H9 (cell line): ENCODE results near the gene ICE2. TPM values are rescaled to one million over a fixed set of nuclear protein-coding genes. Genes with fewer than 3 reads are reported as not detected.

Source experiments
- DNase-seq: peaks from one replicate; pipeline ENCODE4 v3.0.0-alpha.2; 2017
- H2AFZ ChIP-seq: one replicate; pipeline ENCODE4 v1.6.1; 2013; ENCODE audit warnings: mild to moderate bottlenecking, low read length, control low read depth, moderate library complexity
- H2AK5ac ChIP-seq: 2 replicates; pipeline ENCODE4 v1.6.1; 2013; ENCODE audit warnings: low read length, control low read depth, mixed read lengths; ENCODE audit not compliant: insufficient read length
- H2BK120ac ChIP-seq: one replicate; pipeline ENCODE4 v1.6.1; 2013; ENCODE audit warnings: low read depth, mild to moderate bottlenecking, low read length, control low read depth, inconsistent platforms; ENCODE audit not compliant: poor library complexity, severe bottlenecking
- H2BK12ac ChIP-seq: 2 replicates; pipeline ENCODE4 v1.6.1; 2013; ENCODE audit warnings: low read length, control low read depth, mixed read lengths, low read depth; ENCODE audit not compliant: insufficient read length
- H2BK15ac ChIP-seq: 2 replicates; pipeline ENCODE4 v1.6.1; 2013; ENCODE audit warnings: low read depth, low read length, control low read depth
- H2BK20ac ChIP-seq: one replicate; pipeline ENCODE4 v1.6.1; 2013; ENCODE audit warnings: low read depth, mild to moderate bottlenecking, low read length, control low read depth, inconsistent platforms; ENCODE audit not compliant: poor library complexity, severe bottlenecking
- H2BK5ac ChIP-seq: 2 replicates; pipeline ENCODE4 v1.6.1; 2013; ENCODE audit warnings: low read length, control low read depth, mixed read lengths; ENCODE audit not compliant: insufficient read length
- H3K14ac ChIP-seq: 2 replicates; pipeline ENCODE4 v1.6.1; 2013; ENCODE audit warnings: low read length, control low read depth; ENCODE audit not compliant: insufficient read depth
- H3K18ac ChIP-seq: 2 replicates; pipeline ENCODE4 v1.6.1; 2013; ENCODE audit warnings: low read depth, mild to moderate bottlenecking, mixed read lengths, low read length, control low read depth; ENCODE audit not compliant: insufficient read length
- H3K23ac ChIP-seq: 2 replicates; pipeline ENCODE4 v1.6.1; 2013; ENCODE audit warnings: low read length, control low read depth, mixed read lengths, low read depth; ENCODE audit not compliant: insufficient read length
- H3K23me2 ChIP-seq: 2 replicates; pipeline ENCODE4 v1.6.1; 2013; ENCODE audit warnings: low read depth, mild to moderate bottlenecking, mixed read lengths, low read length, control low read depth; ENCODE audit not compliant: insufficient read length, poor library complexity, severe bottlenecking
- H3K27ac ChIP-seq: 2 replicates; pipeline ENCODE4 v1.5.1; 2013; ENCODE audit warnings: low read length, control low read depth, mixed read lengths, low read depth; ENCODE audit not compliant: insufficient read length
- H3K27me3 ChIP-seq: 2 replicates; pipeline ENCODE4 v1.6.1; 2013; ENCODE audit warnings: low read length, control low read depth, inconsistent platforms; ENCODE audit not compliant: insufficient read depth
- H3K4ac ChIP-seq: 2 replicates; pipeline ENCODE4 v1.6.1; 2013; ENCODE audit warnings: low read depth, mild to moderate bottlenecking, control low read depth, inconsistent platforms, low read length, moderate library complexity
- H3K4me1 ChIP-seq: 2 replicates; pipeline ENCODE4 v1.6.1; 2013; ENCODE audit warnings: low read length, control low read depth, inconsistent platforms; ENCODE audit not compliant: insufficient read depth
- H3K4me2 ChIP-seq: 2 replicates; pipeline ENCODE4 v1.6.1; 2013; ENCODE audit warnings: low read length, control low read depth, mixed read lengths; ENCODE audit not compliant: insufficient read length, insufficient read depth
- H3K56ac ChIP-seq: 2 replicates; pipeline ENCODE4 v1.6.1; 2013; ENCODE audit warnings: low read depth, mild to moderate bottlenecking, mixed read lengths, low read length, control low read depth; ENCODE audit not compliant: insufficient read length
- H3K79me1 ChIP-seq: 2 replicates; pipeline ENCODE4 v1.6.1; 2013; ENCODE audit warnings: low read depth, mild to moderate bottlenecking, moderate library complexity, low read length, control low read depth, inconsistent platforms; ENCODE audit not compliant: insufficient read depth, poor library complexity, severe bottlenecking
- H3K79me2 ChIP-seq: 2 replicates; pipeline ENCODE4 v1.6.1; 2013; ENCODE audit warnings: low read length, control low read depth, inconsistent platforms; ENCODE audit not compliant: insufficient read depth
- H3K9ac ChIP-seq: 2 replicates; pipeline ENCODE4 v1.6.1; 2013; ENCODE audit warnings: low read length, control low read depth, mixed read lengths; ENCODE audit not compliant: insufficient read length; ENCODE audit errors: extremely low read depth
- H3K9me3 ChIP-seq: one replicate; pipeline ENCODE4 v1.6.1; 2013; ENCODE audit warnings: low read depth, low read length, inconsistent platforms; ENCODE audit not compliant: control insufficient read depth
- H3T11ph ChIP-seq: one replicate; pipeline ENCODE4 v1.6.1; 2013; ENCODE audit warnings: mild to moderate bottlenecking, low read length, control low read depth, inconsistent platforms
- H4K20me1 ChIP-seq: one replicate; pipeline ENCODE4 v1.6.1; 2013; ENCODE audit not compliant: control insufficient read depth, insufficient read length, insufficient read depth
- H4K5ac ChIP-seq: 2 replicates; pipeline ENCODE4 v1.6.1; 2013; ENCODE audit warnings: low read depth, mild to moderate bottlenecking, mixed read lengths, low read length, control low read depth; ENCODE audit not compliant: insufficient read length
- H4K8ac ChIP-seq: replicated peaks from 2 replicates; pipeline ENCODE4 v1.6.1; 2013; ENCODE audit warnings: low read length, control low read depth, mixed read lengths, low read depth; ENCODE audit not compliant: insufficient read length
- H4K91ac ChIP-seq: 2 replicates; pipeline ENCODE4 v1.6.1; 2013; ENCODE audit warnings: low read depth, mild to moderate bottlenecking, moderate library complexity, mixed read lengths, low read length, control low read depth; ENCODE audit not compliant: insufficient read length
- H3K27ac Mint-ChIP-seq, 3 experiments: 2 replicates in 2 of 3; 3 replicates in 1 of 3; pipeline ENCODE4 v1.8.0; 2020 to 2021; ENCODE audit warnings: mixed read lengths in 3 of 3, mild to moderate bottlenecking in 1 of 3, moderate library complexity in 1 of 3
- H3K27me3 Mint-ChIP-seq: 2 replicates; pipeline ENCODE4 v1.8.0; 2021; ENCODE audit warnings: low read depth, mild to moderate bottlenecking, moderate library complexity, mixed read lengths
- H3K36me3 Mint-ChIP-seq, 3 experiments: 2 replicates in 2 of 3; 3 replicates in 1 of 3; pipeline ENCODE4 v1.8.0; 2020 to 2021; ENCODE audit warnings: low read depth in 3 of 3, mixed read lengths in 3 of 3; ENCODE audit not compliant: insufficient read depth in 1 of 3
- H3K4me1 Mint-ChIP-seq, 2 experiments: 2 replicates each; pipeline ENCODE4 v1.8.0; 2020; ENCODE audit warnings: mixed read lengths in 2 of 2
- H3K4me3 Mint-ChIP-seq, 2 experiments: 2 replicates in 1 of 2; 3 replicates in 1 of 2; pipeline ENCODE4 v1.8.0; 2020 to 2021; ENCODE audit warnings: mild to moderate bottlenecking in 2 of 2, mixed read lengths in 2 of 2, moderate library complexity in 1 of 2
- H3K9me3 Mint-ChIP-seq, 2 experiments: 2 replicates in 1 of 2; 3 replicates in 1 of 2; pipeline ENCODE4 v1.8.0; 2020; ENCODE audit warnings: mild to moderate bottlenecking in 2 of 2, mixed read lengths in 2 of 2, moderate library complexity in 1 of 2
- CTCF ChIP-seq: fragments of 200-600 bp; sonication (generic); conservative IDR thresholded peaks from 3 replicates; pipeline ENCODE4 v1.8.0; 2021; ENCODE audit warnings: antibody characterized with exemption, mild to moderate bottlenecking
- WGBS: extraction: QIAGEN DNeasy Blood & Tissue Kit; methylation state at CpG from one replicate; pipeline ENCODE4 v1.1.7; 2013; ENCODE audit warnings: missing lambda C conversion rate, low lambda C conversion rate, mixed read lengths; ENCODE audit not compliant: insufficient read length; ENCODE audit errors: extremely low coverage; 5-methylcytosine and 5-hydroxymethylcytosine counted together
- total RNA-seq: library from RNA; stranded (reverse); gene quantifications from 2 replicates; pipeline ENCODE4 v1.2.1, GENCODE V29; 2021

The ICE2 gene
- total RNA-seq, 1 experiment from 2014 or later, result 76.3 TPM

- Histone ChIP-seq H3K9ac (no peak overlapping the region), H2BK5ac (no peak overlapping the region), H3K27me3 (no peaks in the 10 kb centered on the region), H4K5ac (no peak overlapping the region), H2AK5ac (no peak overlapping the region), H2BK20ac (no peak overlapping the region), H3K23ac (no peak overlapping the region), H3T11ph (no peak overlapping the region), H4K91ac (no peak overlapping the region), H3K14ac (no peak overlapping the region), H3K56ac (no peak overlapping the region), H4K20me1 (no peaks in the 10 kb centered on the region), H3K23me2 (no peaks in the 10 kb centered on the region), H3K4me2 (no peak overlapping the region), H3K9me3 (no peaks in the 10 kb centered on the region), H2BK120ac (no peak overlapping the region), H3K79me2 (no peaks in the 10 kb centered on the region), H2BK12ac (no peak overlapping the region), H2BK15ac (no peak overlapping the region), H3K18ac (no peak overlapping the region), H3K4me1 (no peaks in the 10 kb centered on the region), H4K8ac (no peak overlapping the region), H3K79me1 (no peaks in the 10 kb centered on the region), H3K4ac (no peak overlapping the region), H2AFZ (no peak overlapping the region), H3K27ac (no peak overlapping the region)
- no peaks in the 10 kb centered on the region for H3K9me3 Mint-ChIP-seq
- peaks cover 7 to 14% of the 10 kb centered on the region in 2 experiments; a peak in 2 of 4 replicates for H3K4me1 Mint-ChIP-seq
- WGBS, result no CpG with 5 or more reads among the region's 2 CpGs
- H3K27me3 Mint-ChIP-seq, result no peaks in the 10 kb centered on the region
- TF ChIP-seq CTCF, result no peak
- no peak overlapping the region for H3K4me3 Mint-ChIP-seq
- H3K36me3 Mint-ChIP-seq, result peaks cover 5 to 20% (median 16%) of the 10 kb centered on the region in 3 experiments; a peak in 6 of 7 replicates
- DNase-seq, result no peak
- no peak overlapping the region for H3K27ac Mint-ChIP-seq
These were observed 53.5 kb downstream of the ICE2 start for GRCh38 chr15:60425461-60425860.
